HG03460 (cell line): Measurements from ENCODE around the gene MAN2B1.
"Not testable (repeated sequence)": the region's sequence is repeated elsewhere in the genome, so short reads cannot be mapped to it uniquely, and the experiment has no call there.

Experiments
- ATAC-seq: cut with Tn5 transposase; IDR thresholded peaks from one replicate; pipeline ENCODE4 v1.9.1; 2021; ENCODE audit not compliant: unreplicated experiment

The MAN2B1 gene

DNA sequence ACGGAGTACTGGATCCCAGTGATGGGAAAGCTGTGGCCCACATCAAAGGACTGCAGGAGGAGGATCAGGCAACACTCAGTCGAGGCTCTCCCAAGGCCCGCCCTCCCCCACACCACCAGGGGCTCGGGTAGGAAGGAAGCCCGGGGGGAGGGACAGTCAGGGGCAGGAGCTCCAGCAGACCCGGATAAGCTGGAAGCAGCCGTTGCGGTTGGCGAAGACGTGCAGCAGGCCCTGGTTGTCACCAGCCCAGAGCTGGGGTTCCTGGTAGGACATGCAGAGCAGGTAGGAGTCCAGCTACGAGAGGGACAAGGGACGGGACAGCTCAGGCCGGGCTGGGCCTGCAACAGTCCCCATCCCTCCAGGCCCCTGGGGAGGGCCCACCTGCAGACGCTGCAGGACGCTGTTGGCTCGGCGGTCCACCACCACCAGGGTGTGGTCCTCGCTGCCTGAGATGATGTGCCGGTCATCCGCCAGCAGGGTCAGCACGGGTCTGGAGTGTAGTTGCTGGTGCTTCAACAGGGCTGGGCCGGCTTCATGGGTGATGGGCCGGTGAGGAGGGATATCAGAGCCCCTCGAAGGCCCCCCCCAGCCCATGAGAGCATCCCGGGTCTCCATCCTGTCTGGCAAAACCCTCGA lies 23.2 kb upstream of the MAN2B1 start:
- no peak for ATAC-seq

GRCh38 chr19:12689012-12689411 lies 22.5 kb upstream of the MAN2B1 start:
- no peak for ATAC-seq

DNA sequence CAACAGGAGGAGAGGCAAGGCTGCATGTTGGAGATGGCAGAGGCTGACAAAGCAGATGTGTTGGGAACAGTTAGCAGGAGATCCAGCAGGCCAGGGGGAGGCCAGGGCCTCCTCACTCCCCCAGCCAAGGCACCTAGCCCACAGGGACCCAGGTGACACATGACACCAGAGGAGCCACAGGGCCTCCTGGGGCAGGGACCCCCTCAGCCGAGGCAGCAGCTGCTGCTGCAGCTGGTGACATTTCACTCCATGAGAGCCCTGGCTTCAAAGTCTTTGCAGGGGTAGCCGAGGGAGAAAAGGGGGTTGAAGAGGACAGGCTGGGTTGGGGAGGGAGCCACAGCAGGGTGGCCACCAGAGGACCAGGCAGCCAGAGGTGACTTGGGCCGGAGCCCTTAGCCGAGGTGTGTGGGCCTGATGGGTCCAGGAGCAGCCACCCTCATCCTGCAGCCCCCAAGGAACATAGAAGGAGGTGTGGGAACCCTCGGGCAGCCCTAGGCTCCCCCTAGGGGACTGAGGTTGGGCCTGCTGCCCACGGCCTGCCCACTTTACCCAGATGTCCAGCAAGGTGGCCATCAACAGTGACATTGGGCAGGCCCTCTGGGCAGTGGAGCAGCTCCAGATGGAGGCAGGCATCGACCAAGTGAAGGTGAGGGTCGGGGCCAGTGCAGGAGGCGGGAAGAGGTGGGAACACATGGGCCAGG lies 21.1 kb upstream of the MAN2B1 start, which contains the start of gene GNG14:
GNG14 (plus strand) TSS at position 503 of the 701 bp plus-strand sequence; CDS start at position 554, 51 bp downstream.
- ATAC-seq = no peak

- no peak for ATAC-seq
Measured at GRCh38 chr19:12685831-12686230, 19.3 kb upstream of the MAN2B1 start.

GRCh38 chr19:12681074-12681987 lies 14.8 kb upstream of the MAN2B1 start, which contains the start of gene DHPS:
TSS of gene DHPS (minus strand) at chr19:12681880. CDS start at chr19:12681766, 114 bp downstream.
- peak; percentile 61 for ATAC-seq

DNA sequence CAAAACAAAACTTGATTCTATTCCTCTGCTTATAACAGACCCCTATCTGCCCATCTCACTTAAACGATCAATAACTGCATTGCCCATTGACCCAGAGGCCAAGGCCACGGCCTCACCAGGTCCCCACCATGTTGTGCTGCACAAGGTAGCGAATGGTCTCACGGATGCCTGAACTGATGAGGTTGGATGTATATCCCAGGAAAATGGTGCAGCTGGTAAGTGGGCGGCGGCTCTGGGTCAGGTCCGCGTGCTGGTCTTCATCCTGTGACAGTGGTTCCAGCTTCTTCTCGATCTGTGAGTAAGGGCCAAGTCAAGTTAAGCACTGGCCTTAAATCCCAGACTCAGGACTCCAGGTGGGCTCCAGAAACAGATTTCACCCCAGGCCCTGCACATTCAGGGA lies 13.5 kb upstream of the MAN2B1 start:
- no peak for ATAC-seq

DNA sequence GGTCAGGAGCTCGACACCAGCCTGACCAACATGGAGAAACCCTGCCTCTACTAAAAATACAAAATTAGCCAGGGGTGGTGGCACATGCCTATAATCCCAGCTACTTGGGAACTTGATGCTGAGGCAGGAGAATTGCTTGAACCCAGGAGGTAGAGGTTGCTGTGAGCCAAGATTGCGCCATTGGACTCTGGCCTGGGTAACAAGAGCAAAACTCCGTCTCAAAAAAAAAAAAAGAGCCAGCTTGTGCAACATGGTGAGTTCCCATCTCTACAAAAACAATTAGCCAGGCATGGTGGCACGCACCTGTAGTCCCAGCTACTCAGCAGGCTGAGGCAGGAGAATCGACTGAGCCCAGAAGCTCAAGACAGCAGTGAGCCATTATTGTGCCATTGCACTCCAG lies 11.5 kb upstream of the MAN2B1 start:
- ATAC-seq = not testable (repeated sequence)

- no peak for ATAC-seq
Measured at GRCh38 chr19:12676928-12677327, 10.4 kb upstream of the MAN2B1 start.

DNA sequence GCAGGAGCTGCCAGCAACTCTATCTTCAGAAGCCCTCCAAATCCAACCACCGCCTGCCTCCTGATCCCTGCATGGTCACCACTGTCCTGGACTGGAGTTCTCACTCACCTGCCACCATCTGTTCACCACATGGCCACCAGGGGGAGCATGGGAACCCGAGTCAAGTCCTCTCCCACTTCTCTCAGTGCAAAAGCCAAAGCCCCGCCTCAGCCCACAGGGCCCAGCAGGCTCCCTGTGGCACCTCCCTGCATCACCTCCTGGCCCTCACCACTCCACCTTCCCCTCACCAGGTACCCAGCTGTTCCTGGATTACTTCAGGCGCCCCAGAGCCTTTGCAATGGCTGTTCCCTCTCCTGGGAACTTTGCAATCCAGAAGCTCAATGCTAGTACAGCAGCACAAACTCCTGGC lies 9.8 kb upstream of the MAN2B1 start:
- no peak for ATAC-seq

DNA sequence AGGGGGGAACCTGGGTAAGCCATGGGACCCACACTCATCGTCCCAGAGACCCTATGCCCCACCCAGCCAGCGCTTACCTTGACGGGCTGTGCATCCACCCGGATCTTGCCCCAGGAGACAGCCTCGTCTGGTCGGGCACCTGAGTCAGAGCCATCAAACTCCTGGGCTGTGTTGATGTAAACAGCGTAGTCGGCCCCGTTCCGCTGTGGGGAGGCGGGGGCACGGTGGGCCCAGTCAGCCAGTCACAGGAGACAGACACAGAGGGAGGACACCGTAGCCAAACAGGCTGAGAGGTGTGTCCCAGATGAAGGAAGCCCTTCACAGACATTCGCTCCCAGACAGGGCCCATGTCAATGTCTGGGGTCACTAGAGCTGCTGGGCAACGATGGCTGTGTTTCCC lies 9.4 kb upstream of the MAN2B1 start:
- ATAC-seq = no peak

- no peak for ATAC-seq
Measured at GRCh38 chr19:12675399-12675798, 8.9 kb upstream of the MAN2B1 start.

- no peak for ATAC-seq
Measured at GRCh38 chr19:12672744-12673143, 6.2 kb upstream of the MAN2B1 start.

GRCh38 chr19:12670159-12670928 lies 3.8 kb upstream of the MAN2B1 start:
- no peak for ATAC-seq

DNA sequence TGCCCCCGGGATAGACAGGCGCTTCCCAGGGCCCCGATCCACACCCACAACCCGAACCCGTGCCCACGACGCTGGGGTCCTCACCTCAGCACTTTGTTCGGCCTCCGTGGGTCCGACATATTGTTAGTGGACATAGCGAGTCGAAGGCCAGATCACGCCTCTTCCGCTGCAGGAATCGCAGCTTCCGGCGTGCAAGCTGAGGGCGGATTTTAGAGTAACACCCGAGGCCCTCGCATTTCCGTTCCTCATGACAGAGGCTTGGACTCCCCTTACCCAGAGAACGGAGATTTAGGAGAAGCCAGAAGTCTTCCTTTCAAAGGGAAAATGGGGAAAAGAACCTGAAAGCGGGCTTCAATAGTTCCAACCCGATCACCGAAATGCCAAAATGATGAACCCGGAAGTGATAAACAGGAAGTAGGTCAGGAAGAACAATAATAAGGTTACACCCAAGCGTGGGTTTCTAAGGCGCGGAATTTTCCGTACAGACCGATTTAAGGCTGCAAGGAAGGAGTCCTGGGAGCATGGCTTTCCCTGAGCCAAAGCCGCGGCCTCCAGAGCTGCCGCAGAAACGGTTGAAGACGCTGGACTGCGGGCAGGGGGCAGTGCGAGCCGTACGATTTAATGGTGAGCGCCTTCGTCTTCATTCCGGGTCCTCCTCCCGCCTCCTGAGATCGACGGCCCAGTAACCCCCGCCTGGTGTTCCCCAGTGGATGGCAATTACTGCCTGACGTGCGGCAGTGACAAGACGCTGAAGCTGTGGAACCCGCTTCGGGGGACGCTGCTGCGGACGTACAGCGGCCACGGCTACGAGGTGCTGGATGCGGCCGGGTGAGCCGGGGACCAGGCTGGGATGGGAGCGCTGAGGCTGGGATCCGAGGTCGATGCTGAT lies 3.0 kb upstream of the MAN2B1 start:
- no peak for ATAC-seq

DNA sequence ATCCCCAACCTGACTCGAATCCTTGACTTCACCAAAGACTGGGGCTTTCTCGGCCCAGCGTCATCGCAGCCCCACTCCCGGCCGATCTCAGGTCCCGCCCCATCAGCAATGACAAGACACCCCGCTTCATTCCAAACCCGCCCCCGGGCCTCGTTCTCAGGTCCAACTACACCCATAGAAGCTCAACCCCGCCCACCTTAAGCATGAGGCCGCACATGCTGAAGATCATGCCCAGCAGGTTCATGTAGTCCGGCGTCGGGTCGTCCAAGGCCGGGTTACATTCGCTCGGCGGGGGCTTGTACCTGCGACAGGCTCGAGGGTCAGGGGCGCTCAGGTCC lies 2.4 kb upstream of the MAN2B1 start:
- no peak for ATAC-seq

DNA sequence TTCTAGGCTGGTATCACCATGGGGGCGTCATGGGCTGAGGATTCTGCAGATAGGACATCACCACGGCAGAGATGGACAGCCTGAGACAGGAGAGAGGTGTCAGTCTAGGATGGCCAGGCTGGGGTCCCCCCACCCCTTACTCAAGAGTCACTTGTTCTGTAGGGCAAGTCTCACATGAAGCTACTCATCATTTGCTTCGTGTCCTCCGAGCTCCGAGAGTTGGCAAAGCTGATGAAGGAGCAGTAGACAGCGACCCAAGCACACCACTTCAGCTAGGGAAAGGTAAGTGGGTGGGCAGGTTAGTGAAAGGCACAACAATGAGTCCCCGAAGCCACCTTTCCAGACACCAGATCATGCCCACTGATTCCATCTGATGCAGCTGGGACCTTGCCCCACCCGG lies 1.8 kb upstream of the MAN2B1 start:
- ATAC-seq = no peak

DNA sequence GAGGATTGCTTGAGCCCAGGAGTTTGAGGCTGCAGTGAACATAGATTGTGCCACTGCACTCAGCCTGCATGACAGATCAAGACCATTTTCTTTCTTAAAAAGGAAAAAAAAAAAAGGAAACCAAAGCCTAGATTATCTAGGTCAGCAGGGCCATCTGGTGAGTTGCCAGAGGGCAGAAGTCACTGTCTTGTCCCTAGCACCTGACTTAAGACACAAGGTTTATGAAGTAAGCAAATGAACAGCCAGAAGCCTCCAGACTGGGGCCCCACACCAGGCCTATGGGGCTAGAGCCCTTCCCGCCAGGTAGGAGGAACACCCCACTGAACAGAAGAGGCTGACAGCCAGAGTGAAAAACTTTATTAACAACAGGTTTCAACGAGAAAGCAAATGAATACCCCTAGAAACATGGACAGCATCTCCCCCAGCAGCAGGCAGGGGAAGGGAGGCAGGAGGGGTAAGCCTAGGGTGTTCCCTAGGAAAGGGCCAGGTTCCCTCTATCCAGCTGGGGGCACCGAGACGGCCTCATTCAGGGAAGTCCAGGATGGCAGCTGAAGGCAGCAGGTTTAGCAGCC lies 1.3 kb upstream of the MAN2B1 start:
- no peak for ATAC-seq

GRCh38 chr19:12665671-12666264 lies 774 bp downstream of the MAN2B1 start:
- ATAC-seq = no peak

DNA sequence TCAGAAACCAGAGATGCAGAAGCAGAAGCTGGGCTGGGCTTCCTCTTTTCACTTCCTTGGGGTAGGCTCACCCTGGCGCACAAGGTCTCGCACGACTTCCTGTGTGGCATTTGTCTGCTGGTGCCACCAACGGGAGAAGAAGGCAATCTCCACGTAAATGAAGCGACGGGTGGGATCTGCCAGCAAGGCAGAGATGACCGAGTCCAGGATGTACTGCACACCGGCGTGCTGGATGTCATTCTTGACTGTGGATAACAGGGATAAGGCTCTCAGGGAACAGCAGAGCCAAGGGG lies 1.3 kb downstream of the MAN2B1 start:
- ATAC-seq = no peak
